ENCODE results near the gene AKT3.

- TF ChIP-seq EZH2phosphoT487 (IDR thresholded peaks at IDR 0.05) = no peak
- TF ChIP-seq, protein P1, sequence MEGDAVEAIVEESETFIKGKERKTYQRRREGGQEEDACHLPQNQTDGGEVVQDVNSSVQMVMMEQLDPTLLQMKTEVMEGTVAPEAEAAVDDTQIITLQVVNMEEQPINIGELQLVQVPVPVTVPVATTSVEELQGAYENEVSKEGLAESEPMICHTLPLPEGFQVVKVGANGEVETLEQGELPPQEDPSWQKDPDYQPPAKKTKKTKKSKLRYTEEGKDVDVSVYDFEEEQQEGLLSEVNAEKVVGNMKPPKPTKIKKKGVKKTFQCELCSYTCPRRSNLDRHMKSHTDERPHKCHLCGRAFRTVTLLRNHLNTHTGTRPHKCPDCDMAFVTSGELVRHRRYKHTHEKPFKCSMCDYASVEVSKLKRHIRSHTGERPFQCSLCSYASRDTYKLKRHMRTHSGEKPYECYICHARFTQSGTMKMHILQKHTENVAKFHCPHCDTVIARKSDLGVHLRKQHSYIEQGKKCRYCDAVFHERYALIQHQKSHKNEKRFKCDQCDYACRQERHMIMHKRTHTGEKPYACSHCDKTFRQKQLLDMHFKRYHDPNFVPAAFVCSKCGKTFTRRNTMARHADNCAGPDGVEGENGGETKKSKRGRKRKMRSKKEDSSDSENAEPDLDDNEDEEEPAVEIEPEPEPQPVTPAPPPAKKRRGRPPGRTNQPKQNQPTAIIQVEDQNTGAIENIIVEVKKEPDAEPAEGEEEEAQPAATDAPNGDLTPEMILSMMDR (IDR thresholded peaks at IDR 0.05) = no peak
Observed at GRCh38 chr1:243620096-243620495, 229.9 kb downstream of the AKT3 start.

Data from neural progenitor cell (in vitro differentiated cells).